Measurements from ENCODE around the gene PTGFRN. TPM values are rescaled to one million over a fixed set of nuclear protein-coding genes. Genes with fewer than 3 reads are reported as not detected.

PTGFRN gene
- total RNA-seq, 1 donor from 2014 or later, result 52.9 TPM

DNA sequence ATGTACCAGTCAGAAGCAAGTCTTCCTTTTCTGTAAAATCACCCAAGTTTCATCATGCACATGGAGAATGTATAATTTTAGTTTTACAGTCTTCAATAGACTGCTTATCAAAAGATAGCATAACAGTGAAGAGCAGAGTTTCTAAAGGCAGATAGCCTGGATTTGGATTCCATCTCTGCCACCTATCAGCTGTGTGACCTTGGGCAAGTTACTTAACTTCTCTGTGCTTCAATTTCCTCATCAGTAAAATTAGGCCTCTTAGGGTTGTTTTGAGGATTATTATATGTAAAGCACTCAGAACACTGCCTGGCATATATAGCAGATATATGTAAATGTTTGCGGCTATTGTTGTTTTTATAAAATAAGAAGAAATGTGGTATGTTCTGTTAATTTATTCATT, 38.9 kb downstream of the PTGFRN start:
- Mint-ChIP-seq H3K4me1 (ENCODE audit: unreplicated experiment) (no peaks in the 10 kb centered on the region), H3K36me3 (ENCODE audit: unreplicated experiment) (peaks cover 7% of the 10 kb centered on the region), H3K27me3 (ENCODE audit: unreplicated experiment) (no peaks in the 10 kb centered on the region), H3K27ac (ENCODE audit: unreplicated experiment) (no peak overlapping the region), H3K9me3 (ENCODE audit: unreplicated experiment) (no peaks in the 10 kb centered on the region), H3K4me3 (ENCODE audit: unreplicated experiment) (no peak overlapping the region)
- TF ChIP-seq, protein P1, sequence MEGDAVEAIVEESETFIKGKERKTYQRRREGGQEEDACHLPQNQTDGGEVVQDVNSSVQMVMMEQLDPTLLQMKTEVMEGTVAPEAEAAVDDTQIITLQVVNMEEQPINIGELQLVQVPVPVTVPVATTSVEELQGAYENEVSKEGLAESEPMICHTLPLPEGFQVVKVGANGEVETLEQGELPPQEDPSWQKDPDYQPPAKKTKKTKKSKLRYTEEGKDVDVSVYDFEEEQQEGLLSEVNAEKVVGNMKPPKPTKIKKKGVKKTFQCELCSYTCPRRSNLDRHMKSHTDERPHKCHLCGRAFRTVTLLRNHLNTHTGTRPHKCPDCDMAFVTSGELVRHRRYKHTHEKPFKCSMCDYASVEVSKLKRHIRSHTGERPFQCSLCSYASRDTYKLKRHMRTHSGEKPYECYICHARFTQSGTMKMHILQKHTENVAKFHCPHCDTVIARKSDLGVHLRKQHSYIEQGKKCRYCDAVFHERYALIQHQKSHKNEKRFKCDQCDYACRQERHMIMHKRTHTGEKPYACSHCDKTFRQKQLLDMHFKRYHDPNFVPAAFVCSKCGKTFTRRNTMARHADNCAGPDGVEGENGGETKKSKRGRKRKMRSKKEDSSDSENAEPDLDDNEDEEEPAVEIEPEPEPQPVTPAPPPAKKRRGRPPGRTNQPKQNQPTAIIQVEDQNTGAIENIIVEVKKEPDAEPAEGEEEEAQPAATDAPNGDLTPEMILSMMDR (IDR thresholded peaks at IDR 0.05), result no peak
- no peak for DNase-seq (ENCODE audit: extremely low spot score, unreplicated experiment)

DNA sequence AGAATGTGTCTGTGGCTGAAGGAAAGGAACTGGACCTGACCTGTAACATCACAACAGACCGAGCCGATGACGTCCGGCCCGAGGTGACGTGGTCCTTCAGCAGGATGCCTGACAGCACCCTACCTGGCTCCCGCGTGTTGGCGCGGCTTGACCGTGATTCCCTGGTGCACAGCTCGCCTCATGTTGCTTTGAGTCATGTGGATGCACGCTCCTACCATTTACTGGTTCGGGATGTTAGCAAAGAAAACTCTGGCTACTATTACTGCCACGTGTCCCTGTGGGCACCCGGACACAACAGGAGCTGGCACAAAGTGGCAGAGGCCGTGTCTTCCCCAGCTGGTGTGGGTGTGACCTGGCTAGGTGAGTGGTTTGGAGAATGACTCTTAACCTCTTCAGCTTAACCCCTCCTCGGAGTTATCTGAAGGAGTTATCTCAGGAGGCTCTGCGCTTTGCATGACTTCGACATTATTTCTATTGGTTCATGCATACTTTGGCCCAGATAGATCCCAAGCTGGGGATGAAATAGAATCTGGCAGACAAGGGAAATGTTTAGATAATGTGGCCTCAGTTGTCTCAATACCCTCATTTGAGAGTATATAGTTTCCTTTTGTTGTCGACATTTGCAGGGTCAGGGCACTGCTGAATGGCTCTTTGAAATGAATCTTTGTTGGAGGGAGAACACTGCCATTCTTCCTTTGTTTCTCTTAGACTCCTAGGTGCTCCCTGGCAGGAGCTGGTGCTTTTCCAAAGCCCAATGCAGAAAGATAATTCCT, 39.7 kb downstream of the PTGFRN start:
- no peak overlapping the region for H3K27ac Mint-ChIP-seq (ENCODE audit: unreplicated experiment)

DNA sequence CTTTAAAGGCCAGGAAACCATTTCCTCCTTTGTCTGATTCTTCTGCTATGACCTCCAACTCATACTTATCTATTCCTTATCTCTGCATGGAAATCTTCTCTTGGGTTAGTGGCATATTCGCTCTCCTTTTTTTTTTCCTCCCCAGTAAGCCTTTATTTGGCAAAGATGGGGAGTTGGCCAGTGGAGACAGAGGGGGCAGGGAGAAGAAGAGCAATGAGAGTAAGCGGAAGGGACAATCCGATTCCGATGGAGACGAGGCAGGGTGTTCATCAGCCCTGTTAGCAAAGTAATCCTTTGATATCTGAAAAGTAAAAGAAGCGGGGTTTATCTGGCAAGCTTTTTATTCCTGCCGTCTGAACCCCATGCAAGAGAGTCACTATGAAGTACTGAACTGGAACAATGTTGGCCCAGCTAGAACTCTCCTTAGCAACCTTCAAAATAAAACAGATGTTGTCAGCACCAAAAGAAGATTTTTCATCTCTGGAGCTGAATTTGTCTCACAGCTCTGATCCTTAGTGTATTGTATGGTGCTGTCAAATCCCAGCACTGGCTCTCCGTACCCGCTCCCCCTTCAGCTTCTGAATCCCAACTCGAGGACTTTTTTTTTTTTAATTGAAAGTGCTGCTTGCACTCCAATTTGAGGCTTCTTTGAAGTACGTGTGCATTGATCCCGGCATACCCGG, 40.9 kb downstream of the PTGFRN start:
- Mint-ChIP-seq H3K4me1 (ENCODE audit: unreplicated experiment) (no peaks in the 10 kb centered on the region), H3K9me3 (ENCODE audit: unreplicated experiment) (no peaks in the 10 kb centered on the region), H3K27me3 (ENCODE audit: unreplicated experiment) (no peaks in the 10 kb centered on the region), H3K4me3 (ENCODE audit: unreplicated experiment) (no peak overlapping the region), H3K36me3 (ENCODE audit: unreplicated experiment) (peaks cover 6% of the 10 kb centered on the region), H3K27ac (ENCODE audit: unreplicated experiment) (no peak overlapping the region)
- no peak for DNase-seq (ENCODE audit: extremely low spot score, unreplicated experiment)
- TF ChIP-seq, protein P1 (IDR thresholded peaks at IDR 0.05), result no peak

More for the DNA sequence above, 39.7 kb downstream of the PTGFRN start:
- H3K27me3 Mint-ChIP-seq (ENCODE audit: unreplicated experiment), result no peaks in the 10 kb centered on the region
- no peak for DNase-seq (ENCODE audit: extremely low spot score, unreplicated experiment)
- H3K4me3 Mint-ChIP-seq (ENCODE audit: unreplicated experiment), result no peak overlapping the region
- no peaks in the 10 kb centered on the region for H3K4me1 Mint-ChIP-seq (ENCODE audit: unreplicated experiment)
- H3K36me3 Mint-ChIP-seq (ENCODE audit: unreplicated experiment), result peaks cover 7% of the 10 kb centered on the region
- no peaks in the 10 kb centered on the region for H3K9me3 Mint-ChIP-seq (ENCODE audit: unreplicated experiment)
- TF ChIP-seq, protein P1 (IDR thresholded peaks at IDR 0.05), result no peak

DNA sequence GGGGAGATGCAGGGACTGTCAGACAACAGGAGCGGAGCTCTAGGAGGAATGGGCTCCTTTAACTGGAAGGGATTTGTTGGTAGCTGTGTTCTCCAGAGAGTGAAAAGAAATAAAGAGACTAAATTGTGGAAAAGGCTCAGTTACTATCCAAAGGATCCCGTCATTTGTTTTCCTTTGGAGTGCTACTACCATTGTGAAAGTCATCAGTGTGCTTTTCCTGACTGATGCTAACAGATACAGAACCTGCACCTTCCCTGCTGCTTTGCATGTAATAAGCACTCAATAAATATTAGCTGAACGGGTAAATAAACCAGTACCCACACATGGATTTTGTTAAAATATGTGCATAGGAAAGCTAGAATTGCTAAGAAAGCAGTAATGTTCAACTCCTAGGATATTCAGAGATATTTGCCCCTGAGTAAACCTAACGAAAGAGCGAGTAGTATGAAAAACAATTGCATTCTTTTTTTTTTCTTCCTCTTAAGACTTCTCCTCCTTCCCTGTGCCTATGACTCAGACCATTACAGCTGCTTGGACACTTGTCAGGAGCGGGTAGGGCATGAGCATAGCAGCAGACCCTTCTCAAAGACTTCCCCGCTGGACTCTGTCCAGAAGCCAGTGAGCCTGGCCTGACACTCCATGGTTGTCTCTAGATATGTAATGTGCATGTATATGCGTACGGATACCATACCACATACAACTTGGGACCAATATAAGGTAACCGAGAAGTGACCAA, 41.7 kb downstream of the PTGFRN start:
- DNase-seq (ENCODE audit: extremely low spot score, unreplicated experiment), result no peak
- Mint-ChIP-seq H3K36me3 (ENCODE audit: unreplicated experiment) (peaks cover 6% of the 10 kb centered on the region), H3K27ac (ENCODE audit: unreplicated experiment) (no peak overlapping the region), H3K4me3 (ENCODE audit: unreplicated experiment) (no peak overlapping the region), H3K27me3 (ENCODE audit: unreplicated experiment) (no peaks in the 10 kb centered on the region), H3K9me3 (ENCODE audit: unreplicated experiment) (no peaks in the 10 kb centered on the region), H3K4me1 (ENCODE audit: unreplicated experiment) (no peaks in the 10 kb centered on the region)
- TF ChIP-seq, protein P1 (IDR thresholded peaks at IDR 0.05), result no peak

All from osteocyte (in vitro differentiated cells).